K562 (cell line): ENCODE measurements around the gene ZKSCAN8. TPM values are rescaled to one million over a fixed set of nuclear protein-coding genes. Genes with fewer than 3 reads are reported as not detected.

Experiments
- MAZ ChIP-seq, 2 experiments: fragments of 450-650 bp in 1 of 2; sonication (generic) in 1 of 2; formaldehyde crosslinking; IDR thresholded peaks in 1 of 2; conservative IDR thresholded peaks in 1 of 2; 2 replicates each; pipeline versions ENCODE4 v1.4.0 to v1.5.0; 2020; ENCODE audit warnings: mild to moderate bottlenecking in 1 of 2, missing genetic modification reagents in 1 of 2
- MTA3 ChIP-seq: fragments of 450-650 bp; formaldehyde crosslinking; IDR thresholded peaks from 2 replicates; pipeline ENCODE4 v1.6.1; 2017; ENCODE audit warnings: mild to moderate bottlenecking, borderline replicate concordance
- POLR2B ChIP-seq: fragments of 450-650 bp; IDR thresholded peaks from 2 replicates; pipeline ENCODE4 v1.6.1; 2018; ENCODE audit warnings: low read depth; ENCODE audit not compliant: partially characterized antibody
- SNIP1 ChIP-seq: fragments of 450-650 bp; IDR thresholded peaks from 2 replicates; pipeline ENCODE4 v1.7.1; 2017; ENCODE audit warnings: low read depth, mild to moderate bottlenecking
- YBX1 ChIP-seq: fragments of 450-650 bp; IDR thresholded peaks from 2 replicates; pipeline ENCODE4 v1.7.1; 2016; ENCODE audit warnings: mild to moderate bottlenecking
- polyA plus RNA-seq, 8 experiments: library from polyadenylated mRNA; depleted of rRNA in 4 of 8; stranded (reverse) in 5 of 8; unstranded in 3 of 8; fragments of >200 nt; fragmentation: Nextera tagmentation in 2 of 8; fragmentation: Illumina TruSeq in 1 of 8; extraction: Ambion mirVana in 2 of 8; extraction: Trizol in 1 of 8; gene quantifications; 2 replicates each; pipeline versions ENCODE4 v1.2.1 to v1.2.3, GENCODE V29; 2011 to 2014; ENCODE audit warnings: inconsistent platforms in 1 of 8, missing spikeins in 1 of 8
- total RNA-seq, 7 experiments: library from RNA; depleted of rRNA in 6 of 7; stranded (reverse); fragments of >200 nt in 6 of 7; fragmentation: Illumina TruSeq in 2 of 7; extraction: Trizol in 2 of 7; gene quantifications; 2 replicates each; pipeline versions ENCODE4 v1.2.1 to v1.2.3, GENCODE V29; 2011 to 2021; ENCODE audit warnings: low replicate concordance in 1 of 7
- TF ChIP-seq, protein P1 (sequence below), 2 experiments: fragments of 450-650 bp; formaldehyde crosslinking in 1 of 2; IDR thresholded peaks; 2 replicates each; pipeline versions ENCODE4 v1.4.0 to v1.6.1; 2014 to 2020; ENCODE audit warnings: mild to moderate bottlenecking in 2 of 2, borderline replicate concordance in 1 of 2, low read depth in 1 of 2
- TF ChIP-seq, protein P2 (sequence below): fragments of 250-450 bp; sonication (Bioruptor Pico); IDR thresholded peaks from 2 replicates; pipeline ENCODE4 v1.4.0; 2020
- TF ChIP-seq, protein P3 (sequence below): fragments of 250-450 bp; sonication (Bioruptor Pico); IDR thresholded peaks from 2 replicates; pipeline ENCODE4 v1.5.0; 2021

Gene ZKSCAN8
- total and polyA plus RNA-seq, 9 of the 15 experiments (the other 6 are each of a cell fraction or from before 2014, with no cell fraction given), result 3.3 to 37.7 (median 21.7) TPM

DNA sequence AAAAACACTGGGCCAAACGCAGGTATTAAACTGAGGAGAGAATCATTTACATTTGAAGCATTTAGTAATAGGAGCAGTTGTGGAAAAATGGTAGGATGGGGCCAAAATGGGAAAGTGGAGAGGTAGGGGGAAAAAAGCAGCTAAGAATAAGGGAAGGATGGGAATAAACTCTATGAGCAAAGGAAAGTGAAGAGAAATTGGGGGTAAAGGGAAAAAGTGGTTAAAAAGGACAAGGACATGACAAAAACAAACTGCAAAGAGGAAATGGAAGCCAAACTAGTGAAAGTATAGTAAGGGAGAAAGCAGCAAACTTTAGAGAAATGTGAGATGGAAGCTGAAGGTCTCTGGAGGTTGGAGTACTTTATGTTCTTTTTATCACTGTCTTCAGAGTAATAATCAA lies 23.5 kb upstream of the ZKSCAN8 start (continued):
- TF ChIP-seq, protein P1, sequence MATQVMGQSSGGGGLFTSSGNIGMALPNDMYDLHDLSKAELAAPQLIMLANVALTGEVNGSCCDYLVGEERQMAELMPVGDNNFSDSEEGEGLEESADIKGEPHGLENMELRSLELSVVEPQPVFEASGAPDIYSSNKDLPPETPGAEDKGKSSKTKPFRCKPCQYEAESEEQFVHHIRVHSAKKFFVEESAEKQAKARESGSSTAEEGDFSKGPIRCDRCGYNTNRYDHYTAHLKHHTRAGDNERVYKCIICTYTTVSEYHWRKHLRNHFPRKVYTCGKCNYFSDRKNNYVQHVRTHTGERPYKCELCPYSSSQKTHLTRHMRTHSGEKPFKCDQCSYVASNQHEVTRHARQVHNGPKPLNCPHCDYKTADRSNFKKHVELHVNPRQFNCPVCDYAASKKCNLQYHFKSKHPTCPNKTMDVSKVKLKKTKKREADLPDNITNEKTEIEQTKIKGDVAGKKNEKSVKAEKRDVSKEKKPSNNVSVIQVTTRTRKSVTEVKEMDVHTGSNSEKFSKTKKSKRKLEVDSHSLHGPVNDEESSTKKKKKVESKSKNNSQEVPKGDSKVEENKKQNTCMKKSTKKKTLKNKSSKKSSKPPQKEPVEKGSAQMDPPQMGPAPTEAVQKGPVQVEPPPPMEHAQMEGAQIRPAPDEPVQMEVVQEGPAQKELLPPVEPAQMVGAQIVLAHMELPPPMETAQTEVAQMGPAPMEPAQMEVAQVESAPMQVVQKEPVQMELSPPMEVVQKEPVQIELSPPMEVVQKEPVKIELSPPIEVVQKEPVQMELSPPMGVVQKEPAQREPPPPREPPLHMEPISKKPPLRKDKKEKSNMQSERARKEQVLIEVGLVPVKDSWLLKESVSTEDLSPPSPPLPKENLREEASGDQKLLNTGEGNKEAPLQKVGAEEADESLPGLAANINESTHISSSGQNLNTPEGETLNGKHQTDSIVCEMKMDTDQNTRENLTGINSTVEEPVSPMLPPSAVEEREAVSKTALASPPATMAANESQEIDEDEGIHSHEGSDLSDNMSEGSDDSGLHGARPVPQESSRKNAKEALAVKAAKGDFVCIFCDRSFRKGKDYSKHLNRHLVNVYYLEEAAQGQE (IDR thresholded peaks at IDR 0.05; ENCODE audit: borderline replicate concordance), result no peak
- TF ChIP-seq, protein P1 (CRISPR knock-in tag; IDR thresholded peaks at IDR 0.05; ENCODE audit: low read depth), result no peak
- TF ChIP-seq, protein P2, sequence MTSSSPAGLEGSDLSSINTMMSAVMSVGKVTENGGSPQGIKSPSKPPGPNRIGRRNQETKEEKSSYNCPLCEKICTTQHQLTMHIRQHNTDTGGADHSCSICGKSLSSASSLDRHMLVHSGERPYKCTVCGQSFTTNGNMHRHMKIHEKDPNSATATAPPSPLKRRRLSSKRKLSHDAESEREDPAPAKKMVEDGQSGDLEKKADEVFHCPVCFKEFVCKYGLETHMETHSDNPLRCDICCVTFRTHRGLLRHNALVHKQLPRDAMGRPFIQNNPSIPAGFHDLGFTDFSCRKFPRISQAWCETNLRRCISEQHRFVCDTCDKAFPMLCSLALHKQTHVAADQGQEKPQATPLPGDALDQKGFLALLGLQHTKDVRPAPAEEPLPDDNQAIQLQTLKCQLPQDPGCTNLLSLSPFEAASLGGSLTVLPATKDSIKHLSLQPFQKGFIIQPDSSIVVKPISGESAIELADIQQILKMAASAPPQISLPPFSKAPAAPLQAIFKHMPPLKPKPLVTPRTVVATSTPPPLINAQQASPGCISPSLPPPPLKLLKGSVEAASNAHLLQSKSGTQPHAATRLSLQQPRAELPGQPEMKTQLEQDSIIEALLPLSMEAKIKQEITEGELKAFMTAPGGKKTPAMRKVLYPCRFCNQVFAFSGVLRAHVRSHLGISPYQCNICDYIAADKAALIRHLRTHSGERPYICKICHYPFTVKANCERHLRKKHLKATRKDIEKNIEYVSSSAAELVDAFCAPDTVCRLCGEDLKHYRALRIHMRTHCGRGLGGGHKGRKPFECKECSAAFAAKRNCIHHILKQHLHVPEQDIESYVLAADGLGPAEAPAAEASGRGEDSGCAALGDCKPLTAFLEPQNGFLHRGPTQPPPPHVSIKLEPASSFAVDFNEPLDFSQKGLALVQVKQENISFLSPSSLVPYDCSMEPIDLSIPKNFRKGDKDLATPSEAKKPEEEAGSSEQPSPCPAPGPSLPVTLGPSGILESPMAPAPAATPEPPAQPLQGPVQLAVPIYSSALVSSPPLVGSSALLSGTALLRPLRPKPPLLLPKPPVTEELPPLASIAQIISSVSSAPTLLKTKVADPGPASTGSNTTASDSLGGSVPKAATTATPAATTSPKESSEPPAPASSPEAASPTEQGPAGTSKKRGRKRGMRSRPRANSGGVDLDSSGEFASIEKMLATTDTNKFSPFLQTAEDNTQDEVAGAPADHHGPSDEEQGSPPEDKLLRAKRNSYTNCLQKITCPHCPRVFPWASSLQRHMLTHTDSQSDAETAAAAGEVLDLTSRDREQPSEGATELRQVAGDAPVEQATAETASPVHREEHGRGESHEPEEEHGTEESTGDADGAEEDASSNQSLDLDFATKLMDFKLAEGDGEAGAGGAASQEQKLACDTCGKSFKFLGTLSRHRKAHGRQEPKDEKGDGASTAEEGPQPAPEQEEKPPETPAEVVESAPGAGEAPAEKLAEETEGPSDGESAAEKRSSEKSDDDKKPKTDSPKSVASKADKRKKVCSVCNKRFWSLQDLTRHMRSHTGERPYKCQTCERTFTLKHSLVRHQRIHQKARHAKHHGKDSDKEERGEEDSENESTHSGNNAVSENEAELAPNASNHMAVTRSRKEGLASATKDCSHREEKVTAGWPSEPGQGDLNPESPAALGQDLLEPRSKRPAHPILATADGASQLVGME (CRISPR knock-in tag), result no peak
- 0 out of 2 replicates have a peak, but pooled peaks have one; percentile 76 for TF ChIP-seq YBX1
- TF ChIP-seq, protein P3, sequence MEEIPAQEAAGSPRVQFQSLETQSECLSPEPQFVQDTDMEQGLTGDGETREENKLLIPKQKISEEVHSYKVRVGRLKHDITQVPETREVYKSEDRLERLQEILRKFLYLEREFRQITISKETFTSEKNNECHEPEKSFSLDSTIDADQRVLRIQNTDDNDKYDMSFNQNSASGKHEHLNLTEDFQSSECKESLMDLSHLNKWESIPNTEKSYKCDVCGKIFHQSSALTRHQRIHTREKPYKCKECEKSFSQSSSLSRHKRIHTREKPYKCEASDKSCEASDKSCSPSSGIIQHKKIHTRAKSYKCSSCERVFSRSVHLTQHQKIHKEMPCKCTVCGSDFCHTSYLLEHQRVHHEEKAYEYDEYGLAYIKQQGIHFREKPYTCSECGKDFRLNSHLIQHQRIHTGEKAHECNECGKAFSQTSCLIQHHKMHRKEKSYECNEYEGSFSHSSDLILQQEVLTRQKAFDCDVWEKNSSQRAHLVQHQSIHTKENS, result no peak
- no peak for TF ChIP-seq MTA3
- 0 out of 2 replicates have a peak, but pooled peaks have one; percentile 28 for TF ChIP-seq SNIP1
- TF ChIP-seq POLR2B, result peak; percentile 31
- no peak for TF ChIP-seq MAZ (CRISPR knock-in tag; conservative IDR thresholded peaks at IDR 0.05 in 1 of 2, IDR thresholded peaks at IDR 0.05 in 1 of 2)
